Spinal cord (tissue), 10 donors: ENCODE data around the gene DDX31. TPM values are rescaled to one million over a fixed set of nuclear protein-coding genes. Genes with fewer than 3 reads are reported as not detected.

Experiments used
- DNase-seq, 6 donors: peaks; one replicate each; pipeline versions ENCODE4 v3.0.0 to v3.0.0-alpha.2; 2013 to 2015; ENCODE audit warnings: low spot score in 6 of 6, low read depth in 4 of 6
- H3K27ac ChIP-seq: one replicate; pipeline ENCODE4 v1.5.1; 2013; ENCODE audit warnings: low read depth, low read length, control low read depth
- H3K27me3 ChIP-seq: one replicate; pipeline ENCODE4 v1.6.1; 2013; ENCODE audit warnings: low read length; ENCODE audit not compliant: control insufficient read depth, insufficient read depth
- H3K36me3 ChIP-seq: one replicate; pipeline ENCODE4 v1.6.1; 2013; ENCODE audit warnings: low read length; ENCODE audit not compliant: control insufficient read depth, insufficient read depth
- H3K4me1 ChIP-seq: one replicate; pipeline ENCODE4 v1.6.1; 2013; ENCODE audit warnings: low read length; ENCODE audit not compliant: control insufficient read depth, insufficient read depth
- H3K4me3 ChIP-seq: one replicate; pipeline ENCODE4 v1.5.1; 2013; ENCODE audit warnings: low read depth, low read length, control low read depth
- H3K9me3 ChIP-seq: one replicate; pipeline ENCODE4 v1.6.1; 2013; ENCODE audit warnings: low read length; ENCODE audit not compliant: control insufficient read depth, insufficient read depth
- WGBS: methylation state at CpG from one replicate; pipeline ENCODE4 v1.1.5; 2013; ENCODE audit warnings: missing lambda C conversion rate; ENCODE audit not compliant: insufficient coverage; 5-methylcytosine and 5-hydroxymethylcytosine counted together
- polyA plus RNA-seq, 2 donors: library from polyadenylated mRNA; unstranded; fragments of 120-200 nt; gene quantifications; one replicate each; pipeline ENCODE4 v1.2.1, GENCODE V29; 2013; ENCODE audit not compliant: insufficient read length in 2 of 2
- total RNA-seq, 2 donors: library from RNA; depleted of rRNA in 1 of 2; stranded (reverse); fragments of 120-200 nt in 1 of 2; fragments of >200 nt in 1 of 2; gene quantifications; one replicate each; pipeline versions ENCODE4 v1.2.3 to v1.2.4, GENCODE V29; 2013 to 2014
- donor health status: healthy.

DDX31 gene
- total and polyA plus RNA-seq, 4 donors, result 10.5 to 17.5 (median 12.4) TPM

GRCh38 chr9:132560616-132561202 lies 109.1 kb downstream of the DDX31 start:
- Histone ChIP-seq H3K27me3 (peaks cover 8% of the 10 kb centered on the region), H3K9me3 (no peaks in the 10 kb centered on the region), H3K4me1 (peaks cover 13% of the 10 kb centered on the region), H3K27ac (no peak overlapping the region), H3K4me3 (no peak overlapping the region), H3K36me3 (no peaks in the 10 kb centered on the region)
- DNase-seq, result peak in 1 of 6 donors; percentile 17
- WGBS, result 37% methylated on average over 12 of the region's 14 CpGs

- H3K4me1 ChIP-seq, result peaks cover 13% of the 10 kb centered on the region
- no peak for DNase-seq
- no peaks in the 10 kb centered on the region for H3K36me3 ChIP-seq
- no peak overlapping the region for H3K4me3 ChIP-seq
- WGBS, result no CpG with 5 or more reads among the region's 2 CpGs
- peaks cover 10% of the 10 kb centered on the region for H3K27me3 ChIP-seq
- H3K27ac ChIP-seq, result no peak overlapping the region
- H3K9me3 ChIP-seq, result no peaks in the 10 kb centered on the region
These were observed 110.1 kb downstream of the DDX31 start for GRCh38 chr9:132559711-132560110.

GRCh38 chr9:132557159-132557558 lies 112.6 kb downstream of the DDX31 start:
- no peak overlapping the region for H3K4me3 ChIP-seq
- H3K36me3 ChIP-seq, result no peaks in the 10 kb centered on the region
- no peak for DNase-seq
- H3K4me1 ChIP-seq, result peaks cover 13% of the 10 kb centered on the region
- no peak overlapping the region for H3K27ac ChIP-seq
- WGBS, result 75% methylated on average over 14 of the region's 15 CpGs
- H3K9me3 ChIP-seq, result no peaks in the 10 kb centered on the region
- H3K27me3 ChIP-seq, result peaks cover 10% of the 10 kb centered on the region

- Histone ChIP-seq H3K27me3 (peaks cover 9% of the 10 kb centered on the region), H3K4me3 (no peak overlapping the region), H3K27ac (no peak overlapping the region), H3K4me1 (peaks cover 10% of the 10 kb centered on the region), H3K9me3 (no peaks in the 10 kb centered on the region), H3K36me3 (no peaks in the 10 kb centered on the region)
- WGBS, result 28% methylated on average over 21 of the region's 26 CpGs
- DNase-seq, result peak in 2 of 6 donors; percentile 51 to 59
These were observed 113.1 kb downstream of the DDX31 start for GRCh38 chr9:132556714-132557113.

- H3K36me3 ChIP-seq, result no peaks in the 10 kb centered on the region
- 45% methylated on average over 2 of the region's 6 CpGs for WGBS
- no peaks in the 10 kb centered on the region for H3K9me3 ChIP-seq
- peaks cover 5% of the 10 kb centered on the region for H3K4me1 ChIP-seq
- DNase-seq, result no peak
- H3K27ac ChIP-seq, result no peak overlapping the region
- peaks cover 4% of the 10 kb centered on the region for H3K27me3 ChIP-seq
- no peak overlapping the region for H3K4me3 ChIP-seq
These were observed 113.5 kb downstream of the DDX31 start for GRCh38 chr9:132556235-132556634.

GRCh38 chr9:132555528-132555927 lies 114.3 kb downstream of the DDX31 start:
- no peak for DNase-seq
- Histone ChIP-seq H3K27ac (no peak overlapping the region), H3K36me3 (no peaks in the 10 kb centered on the region), H3K9me3 (no peaks in the 10 kb centered on the region), H3K27me3 (peaks cover 4% of the 10 kb centered on the region), H3K4me1 (peaks cover 5% of the 10 kb centered on the region), H3K4me3 (no peak overlapping the region)
- no CpG with 5 or more reads among the region's 8 CpGs for WGBS

GRCh38 chr9:132554755-132555154 lies 115.0 kb downstream of the DDX31 start:
- peaks cover 4% of the 10 kb centered on the region for H3K27me3 ChIP-seq
- 100% methylated on average over 2 of the region's 2 CpGs for WGBS
- H3K36me3 ChIP-seq, result no peaks in the 10 kb centered on the region

GRCh38 chr9:132552041-132552440 lies 117.7 kb downstream of the DDX31 start:
- WGBS, result 73% methylated on average over 12 of the region's 12 CpGs
- Histone ChIP-seq H3K27me3 (peaks cover 4% of the 10 kb centered on the region), H3K4me1 (peaks cover 8% of the 10 kb centered on the region), H3K4me3 (no peak overlapping the region), H3K9me3 (no peaks in the 10 kb centered on the region), H3K27ac (no peak overlapping the region), H3K36me3 (no peaks in the 10 kb centered on the region)
- DNase-seq, result no peak

More at GRCh38 chr9:132554755-132555154, 115.0 kb downstream of the DDX31 start:
- DNase-seq, result no peak
- H3K9me3 ChIP-seq, result no peaks in the 10 kb centered on the region
- no peak overlapping the region for H3K4me3 ChIP-seq
- H3K4me1 ChIP-seq, result peaks cover 5% of the 10 kb centered on the region
- no peak overlapping the region for H3K27ac ChIP-seq

- Histone ChIP-seq H3K27me3 (peaks cover 4% of the 10 kb centered on the region), H3K9me3 (no peaks in the 10 kb centered on the region), H3K4me3 (no peak overlapping the region), H3K4me1 (peaks cover 10% of the 10 kb centered on the region), H3K27ac (no peak overlapping the region), H3K36me3 (no peaks in the 10 kb centered on the region)
- 84% methylated on average over 6 of the region's 13 CpGs for WGBS
- DNase-seq, result no peak
These were observed 118.2 kb downstream of the DDX31 start for GRCh38 chr9:132551556-132551955.
